ENCODE results near the gene MYL12B.

The MYL12B gene

DNA sequence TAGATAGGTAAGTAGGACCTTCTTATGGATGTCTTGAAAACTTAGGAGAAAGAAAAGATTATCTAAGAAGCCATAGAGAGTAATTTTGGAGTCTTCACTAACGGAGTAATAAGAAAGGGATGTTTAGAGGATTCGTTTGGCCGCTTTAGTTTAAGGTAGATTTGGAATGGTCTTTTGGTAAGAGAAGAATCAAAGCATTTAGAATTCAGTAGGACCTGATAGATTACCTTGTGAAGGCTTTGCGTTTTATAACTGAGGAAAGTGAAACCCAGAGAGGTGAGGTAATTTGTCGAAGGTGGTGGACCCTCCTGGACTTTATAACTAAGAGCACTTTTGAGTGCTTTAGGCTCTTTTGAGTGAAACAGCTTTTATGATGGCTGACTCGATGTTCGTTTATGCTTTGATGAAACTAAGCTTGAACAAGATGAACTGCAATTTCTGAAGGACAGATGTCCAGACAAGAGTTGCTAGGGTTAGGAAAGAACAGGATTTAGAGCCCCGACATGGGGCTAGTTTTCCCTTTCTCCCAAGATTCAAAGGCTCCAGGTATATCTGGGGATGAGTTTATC lies 1.3 kb downstream of the MYL12B start:
- peaks cover 15% of the 10 kb centered on the region for H3K4me1 ChIP-seq (ENCODE audit: control insufficient read depth, insufficient read depth, low read length)
- peaks cover under 1 to 3% of the 10 kb centered on the region in 2 experiments; a peak in 2 of 3 replicates for H3K36me3 ChIP-seq (ENCODE audit: control insufficient read depth in 2 of 2, insufficient read depth in 1 of 2, low read length in 2 of 2)
- no peaks in the 10 kb centered on the region for H3K9me3 ChIP-seq (ENCODE audit: control insufficient read depth, insufficient read depth, low read depth, low read length)
- ChIA-PET CTCF (interaction anchor here (0.6 to 1.8 kb wide), 5 partner anchors 16 to 403 kb away, joined by 4 to 6 read pairs (median 5); partner anchors contain the start of gene MYL12A), POLR2A (interaction anchor here (0.7 to 1.6 kb wide), 2 partner anchors 34 to 185 kb away, joined by 3 to 7 read pairs; no protein-coding TSS in a partner anchor)
- TF ChIP-seq REPIN1 (tag by site-specific recombination; IDR thresholded peaks at IDR 0.05; ENCODE audit: low read depth) (no peak), MYNN (tag by site-specific recombination; IDR thresholded peaks at IDR 0.05; ENCODE audit: borderline replicate concordance) (no peak), PRDM1 (tag by site-specific recombination; IDR thresholded peaks at IDR 0.05) (peak; percentile 45; the same call in 1 of the 2 replicates)
- peak overlapping the region; percentile 80 for H3K4me3 ChIP-seq (ENCODE audit: low read depth, low read length)
- no peak overlapping the region; the same call in 1 of the 2 replicates for H3K27ac ChIP-seq (ENCODE audit: extremely low read depth, low read depth, low read length)

DNA sequence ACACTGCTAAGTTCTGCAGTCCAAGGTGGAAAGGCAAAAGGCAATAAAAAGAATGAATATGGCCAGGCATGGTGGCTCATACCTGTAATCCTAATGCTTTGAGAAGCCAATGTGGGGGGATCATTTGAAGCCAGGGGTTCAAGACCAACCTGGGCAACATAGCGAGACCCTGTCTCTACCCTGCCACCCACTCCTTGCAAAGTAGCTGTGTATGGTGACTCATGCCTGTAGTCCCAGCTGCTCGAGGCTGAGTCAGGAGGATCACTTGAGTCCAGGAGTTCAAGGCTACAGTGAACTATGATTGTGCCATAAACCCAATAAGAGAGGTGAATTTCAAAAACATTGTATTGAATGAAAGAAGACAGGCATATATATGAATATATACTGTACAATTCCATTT lies 2.4 kb downstream of the MYL12B start:
- Histone ChIP-seq H3K4me3 (ENCODE audit: low read depth, low read length) (no peak overlapping the region), H3K27ac (ENCODE audit: extremely low read depth, low read depth, low read length) (no peak overlapping the region), H3K4me1 (ENCODE audit: control insufficient read depth, insufficient read depth, low read length) (peaks cover 20% of the 10 kb centered on the region), H3K36me3 (ENCODE audit: control insufficient read depth in 2 of 2, insufficient read depth in 1 of 2, low read length in 2 of 2) (no peaks in the 10 kb centered on the region), H3K9me3 (ENCODE audit: control insufficient read depth, insufficient read depth, low read depth, low read length) (no peaks in the 10 kb centered on the region)
- ChIA-PET CTCF (interaction anchor here (1.0 kb wide), 1 partner anchor 18 kb away, joined by 5 read pairs; no protein-coding TSS in a partner anchor), POLR2A (interaction anchor here (1.4 to 1.6 kb wide), 2 partner anchors 13 to 33 kb away, joined by 3 to 7 read pairs; no protein-coding TSS in a partner anchor)
- no peak for TF ChIP-seq ZNF157 (tag by site-specific recombination; IDR thresholded peaks at IDR 0.05)
- TF ChIP-seq, protein P1, sequence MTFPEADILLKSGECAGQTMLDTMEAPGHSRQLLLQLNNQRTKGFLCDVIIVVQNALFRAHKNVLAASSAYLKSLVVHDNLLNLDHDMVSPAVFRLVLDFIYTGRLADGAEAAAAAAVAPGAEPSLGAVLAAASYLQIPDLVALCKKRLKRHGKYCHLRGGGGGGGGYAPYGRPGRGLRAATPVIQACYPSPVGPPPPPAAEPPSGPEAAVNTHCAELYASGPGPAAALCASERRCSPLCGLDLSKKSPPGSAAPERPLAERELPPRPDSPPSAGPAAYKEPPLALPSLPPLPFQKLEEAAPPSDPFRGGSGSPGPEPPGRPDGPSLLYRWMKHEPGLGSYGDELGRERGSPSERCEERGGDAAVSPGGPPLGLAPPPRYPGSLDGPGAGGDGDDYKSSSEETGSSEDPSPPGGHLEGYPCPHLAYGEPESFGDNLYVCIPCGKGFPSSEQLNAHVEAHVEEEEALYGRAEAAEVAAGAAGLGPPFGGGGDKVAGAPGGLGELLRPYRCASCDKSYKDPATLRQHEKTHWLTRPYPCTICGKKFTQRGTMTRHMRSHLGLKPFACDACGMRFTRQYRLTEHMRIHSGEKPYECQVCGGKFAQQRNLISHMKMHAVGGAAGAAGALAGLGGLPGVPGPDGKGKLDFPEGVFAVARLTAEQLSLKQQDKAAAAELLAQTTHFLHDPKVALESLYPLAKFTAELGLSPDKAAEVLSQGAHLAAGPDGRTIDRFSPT (tag by site-specific recombination; IDR thresholded peaks at IDR 0.05): peak; percentile 21; the same call in 1 of the 2 replicates
- TF ChIP-seq, protein P2, sequence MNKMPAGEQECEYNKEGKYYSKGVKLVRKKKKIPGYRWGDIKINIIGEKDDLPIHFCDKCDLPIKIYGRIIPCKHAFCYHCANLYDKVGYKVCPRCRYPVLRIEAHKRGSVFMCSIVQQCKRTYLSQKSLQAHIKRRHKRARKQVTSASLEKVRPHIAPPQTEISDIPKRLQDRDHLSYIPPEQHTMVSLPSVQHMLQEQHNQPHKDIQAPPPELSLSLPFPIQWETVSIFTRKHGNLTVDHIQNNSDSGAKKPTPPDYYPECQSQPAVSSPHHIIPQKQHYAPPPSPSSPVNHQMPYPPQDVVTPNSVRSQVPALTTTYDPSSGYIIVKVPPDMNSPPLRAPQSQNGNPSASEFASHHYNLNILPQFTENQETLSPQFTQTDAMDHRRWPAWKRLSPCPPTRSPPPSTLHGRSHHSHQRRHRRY (tag by site-specific recombination; IDR thresholded peaks at IDR 0.05): no peak
- TF ChIP-seq ZFP37 (tag by site-specific recombination; IDR thresholded peaks at IDR 0.05): 0 out of 2 replicates have a peak, but pooled peaks have one; percentile 18
- no peak for TF ChIP-seq ZNF19 (tag by site-specific recombination; IDR thresholded peaks at IDR 0.05; ENCODE audit: low read depth)

DNA sequence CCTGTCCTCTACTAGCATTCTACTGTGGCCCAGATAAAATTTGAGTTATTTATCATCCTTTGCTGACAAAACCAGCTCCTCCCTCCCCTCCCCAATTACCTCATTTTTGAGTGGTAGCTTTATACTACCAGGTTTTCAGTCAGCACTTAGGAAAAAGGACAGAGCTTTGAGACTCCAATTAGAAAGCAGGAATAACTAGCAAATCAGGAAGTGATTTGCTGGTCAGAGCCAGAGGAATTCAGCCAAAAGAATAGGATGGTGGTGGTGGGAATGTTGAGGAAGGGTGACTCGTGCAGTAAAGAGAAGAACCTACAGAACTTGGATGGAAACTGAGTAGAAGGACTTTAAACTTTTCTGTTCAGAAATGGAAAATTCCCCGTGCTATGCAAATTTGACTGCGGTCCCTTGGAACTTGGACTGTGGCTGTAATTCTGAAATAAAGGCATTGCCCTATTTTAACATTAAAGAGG lies 3.7 kb downstream of the MYL12B start:
- no peaks in the 10 kb centered on the region for H3K36me3 ChIP-seq (ENCODE audit: control insufficient read depth in 2 of 2, insufficient read depth in 1 of 2, low read length in 2 of 2)
- ChIA-PET CTCF (interaction anchor here (0.6 to 0.9 kb wide), 3 partner anchors 12 to 506 kb away, joined by 3 to 7 read pairs (median 5); no protein-coding TSS in a partner anchor), POLR2A (interaction anchor here (0.7 to 1.3 kb wide), 2 partner anchors 9 to 15 kb away, joined by 3 to 4 read pairs; no protein-coding TSS in a partner anchor)
- peaks cover 20% of the 10 kb centered on the region for H3K4me1 ChIP-seq (ENCODE audit: control insufficient read depth, insufficient read depth, low read length)
- no peaks in the 10 kb centered on the region for H3K9me3 ChIP-seq (ENCODE audit: control insufficient read depth, insufficient read depth, low read depth, low read length)
- H3K4me3 ChIP-seq (ENCODE audit: low read depth, low read length): no peak overlapping the region
- H3K27ac ChIP-seq (ENCODE audit: extremely low read depth, low read depth, low read length): no peak overlapping the region
- TF ChIP-seq SP7 (tag by site-specific recombination; IDR thresholded peaks at IDR 0.05) (peak; percentile 41; the same call in 1 of the 2 replicates), ZNF366 (tag by site-specific recombination; conservative IDR thresholded peaks at IDR 0.05) (peak; percentile 15; the same call in 1 of the 2 replicates), KLF1 (tag by site-specific recombination; IDR thresholded peaks at IDR 0.05) (0 out of 2 replicates have a peak, but pooled peaks have one; percentile 16), ZNF530 (tag by site-specific recombination; IDR thresholded peaks at IDR 0.05; ENCODE audit: low read depth) (no peak), WT1 (tag by site-specific recombination; IDR thresholded peaks at IDR 0.05) (peak; percentile 47; the same call in 1 of the 2 replicates), SP2 (tag by site-specific recombination; IDR thresholded peaks at IDR 0.05) (peak; percentile 12; the same call in 1 of the 2 replicates)
- TF ChIP-seq, protein P3, sequence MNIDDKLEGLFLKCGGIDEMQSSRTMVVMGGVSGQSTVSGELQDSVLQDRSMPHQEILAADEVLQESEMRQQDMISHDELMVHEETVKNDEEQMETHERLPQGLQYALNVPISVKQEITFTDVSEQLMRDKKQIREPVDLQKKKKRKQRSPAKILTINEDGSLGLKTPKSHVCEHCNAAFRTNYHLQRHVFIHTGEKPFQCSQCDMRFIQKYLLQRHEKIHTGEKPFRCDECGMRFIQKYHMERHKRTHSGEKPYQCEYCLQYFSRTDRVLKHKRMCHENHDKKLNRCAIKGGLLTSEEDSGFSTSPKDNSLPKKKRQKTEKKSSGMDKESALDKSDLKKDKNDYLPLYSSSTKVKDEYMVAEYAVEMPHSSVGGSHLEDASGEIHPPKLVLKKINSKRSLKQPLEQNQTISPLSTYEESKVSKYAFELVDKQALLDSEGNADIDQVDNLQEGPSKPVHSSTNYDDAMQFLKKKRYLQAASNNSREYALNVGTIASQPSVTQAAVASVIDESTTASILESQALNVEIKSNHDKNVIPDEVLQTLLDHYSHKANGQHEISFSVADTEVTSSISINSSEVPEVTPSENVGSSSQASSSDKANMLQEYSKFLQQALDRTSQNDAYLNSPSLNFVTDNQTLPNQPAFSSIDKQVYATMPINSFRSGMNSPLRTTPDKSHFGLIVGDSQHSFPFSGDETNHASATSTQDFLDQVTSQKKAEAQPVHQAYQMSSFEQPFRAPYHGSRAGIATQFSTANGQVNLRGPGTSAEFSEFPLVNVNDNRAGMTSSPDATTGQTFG (tag by site-specific recombination; IDR thresholded peaks at IDR 0.05; ENCODE audit: borderline replicate concordance): no peak
- TF ChIP-seq, protein P4, sequence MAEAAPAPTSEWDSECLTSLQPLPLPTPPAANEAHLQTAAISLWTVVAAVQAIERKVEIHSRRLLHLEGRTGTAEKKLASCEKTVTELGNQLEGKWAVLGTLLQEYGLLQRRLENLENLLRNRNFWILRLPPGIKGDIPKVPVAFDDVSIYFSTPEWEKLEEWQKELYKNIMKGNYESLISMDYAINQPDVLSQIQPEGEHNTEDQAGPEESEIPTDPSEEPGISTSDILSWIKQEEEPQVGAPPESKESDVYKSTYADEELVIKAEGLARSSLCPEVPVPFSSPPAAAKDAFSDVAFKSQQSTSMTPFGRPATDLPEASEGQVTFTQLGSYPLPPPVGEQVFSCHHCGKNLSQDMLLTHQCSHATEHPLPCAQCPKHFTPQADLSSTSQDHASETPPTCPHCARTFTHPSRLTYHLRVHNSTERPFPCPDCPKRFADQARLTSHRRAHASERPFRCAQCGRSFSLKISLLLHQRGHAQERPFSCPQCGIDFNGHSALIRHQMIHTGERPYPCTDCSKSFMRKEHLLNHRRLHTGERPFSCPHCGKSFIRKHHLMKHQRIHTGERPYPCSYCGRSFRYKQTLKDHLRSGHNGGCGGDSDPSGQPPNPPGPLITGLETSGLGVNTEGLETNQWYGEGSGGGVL (tag by site-specific recombination; IDR thresholded peaks at IDR 0.05): 0 out of 2 replicates have a peak, but pooled peaks have one; percentile 18
- TF ChIP-seq, protein P5, sequence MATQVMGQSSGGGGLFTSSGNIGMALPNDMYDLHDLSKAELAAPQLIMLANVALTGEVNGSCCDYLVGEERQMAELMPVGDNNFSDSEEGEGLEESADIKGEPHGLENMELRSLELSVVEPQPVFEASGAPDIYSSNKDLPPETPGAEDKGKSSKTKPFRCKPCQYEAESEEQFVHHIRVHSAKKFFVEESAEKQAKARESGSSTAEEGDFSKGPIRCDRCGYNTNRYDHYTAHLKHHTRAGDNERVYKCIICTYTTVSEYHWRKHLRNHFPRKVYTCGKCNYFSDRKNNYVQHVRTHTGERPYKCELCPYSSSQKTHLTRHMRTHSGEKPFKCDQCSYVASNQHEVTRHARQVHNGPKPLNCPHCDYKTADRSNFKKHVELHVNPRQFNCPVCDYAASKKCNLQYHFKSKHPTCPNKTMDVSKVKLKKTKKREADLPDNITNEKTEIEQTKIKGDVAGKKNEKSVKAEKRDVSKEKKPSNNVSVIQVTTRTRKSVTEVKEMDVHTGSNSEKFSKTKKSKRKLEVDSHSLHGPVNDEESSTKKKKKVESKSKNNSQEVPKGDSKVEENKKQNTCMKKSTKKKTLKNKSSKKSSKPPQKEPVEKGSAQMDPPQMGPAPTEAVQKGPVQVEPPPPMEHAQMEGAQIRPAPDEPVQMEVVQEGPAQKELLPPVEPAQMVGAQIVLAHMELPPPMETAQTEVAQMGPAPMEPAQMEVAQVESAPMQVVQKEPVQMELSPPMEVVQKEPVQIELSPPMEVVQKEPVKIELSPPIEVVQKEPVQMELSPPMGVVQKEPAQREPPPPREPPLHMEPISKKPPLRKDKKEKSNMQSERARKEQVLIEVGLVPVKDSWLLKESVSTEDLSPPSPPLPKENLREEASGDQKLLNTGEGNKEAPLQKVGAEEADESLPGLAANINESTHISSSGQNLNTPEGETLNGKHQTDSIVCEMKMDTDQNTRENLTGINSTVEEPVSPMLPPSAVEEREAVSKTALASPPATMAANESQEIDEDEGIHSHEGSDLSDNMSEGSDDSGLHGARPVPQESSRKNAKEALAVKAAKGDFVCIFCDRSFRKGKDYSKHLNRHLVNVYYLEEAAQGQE (tag by site-specific recombination; IDR thresholded peaks at IDR 0.05): peak; percentile 94

All from HEK293 (cell line).